SKM-1 treated with dmso at 0.1 percent for 144 hours (cell line): ENCODE data around the gene PRDM16.

ENCODE experiments used
- DNase-seq: peaks from one replicate; lab custom pipeline; 2025; ENCODE audit not compliant: unreplicated experiment; lab: John Stamatoyannopoulos, UW

PRDM16 gene

GRCh38 chr1:3196577-3197245, 127.7 kb downstream of the PRDM16 start:
- no peak for DNase-seq

DNA sequence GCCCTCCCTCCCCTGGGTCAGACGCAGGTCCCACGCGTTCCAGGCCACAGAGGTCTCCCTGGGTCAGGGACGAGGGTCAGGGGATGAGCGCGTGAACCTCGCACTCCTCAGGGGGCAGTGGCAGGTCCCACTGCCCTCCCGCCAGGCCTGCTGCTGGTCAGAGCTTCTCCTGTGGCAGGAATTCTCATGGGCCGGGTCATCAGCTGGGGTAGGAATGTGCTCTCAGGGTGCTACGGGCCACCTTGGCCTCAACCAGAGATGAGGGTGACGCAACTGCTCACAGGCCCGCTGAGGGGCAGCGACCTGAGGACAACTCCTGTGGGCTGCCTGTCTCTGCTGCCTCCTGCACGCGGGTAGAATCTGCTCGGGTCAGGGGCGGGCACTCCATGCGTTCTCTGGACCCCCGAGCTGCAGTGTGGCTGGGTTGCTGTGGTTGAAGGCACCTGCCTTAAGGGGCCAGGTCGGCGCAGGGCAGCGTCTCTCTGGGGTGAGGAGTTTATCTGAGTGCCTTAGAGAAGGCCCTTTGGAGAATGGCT, 128.8 kb downstream of the PRDM16 start:
- no peak for DNase-seq

DNA sequence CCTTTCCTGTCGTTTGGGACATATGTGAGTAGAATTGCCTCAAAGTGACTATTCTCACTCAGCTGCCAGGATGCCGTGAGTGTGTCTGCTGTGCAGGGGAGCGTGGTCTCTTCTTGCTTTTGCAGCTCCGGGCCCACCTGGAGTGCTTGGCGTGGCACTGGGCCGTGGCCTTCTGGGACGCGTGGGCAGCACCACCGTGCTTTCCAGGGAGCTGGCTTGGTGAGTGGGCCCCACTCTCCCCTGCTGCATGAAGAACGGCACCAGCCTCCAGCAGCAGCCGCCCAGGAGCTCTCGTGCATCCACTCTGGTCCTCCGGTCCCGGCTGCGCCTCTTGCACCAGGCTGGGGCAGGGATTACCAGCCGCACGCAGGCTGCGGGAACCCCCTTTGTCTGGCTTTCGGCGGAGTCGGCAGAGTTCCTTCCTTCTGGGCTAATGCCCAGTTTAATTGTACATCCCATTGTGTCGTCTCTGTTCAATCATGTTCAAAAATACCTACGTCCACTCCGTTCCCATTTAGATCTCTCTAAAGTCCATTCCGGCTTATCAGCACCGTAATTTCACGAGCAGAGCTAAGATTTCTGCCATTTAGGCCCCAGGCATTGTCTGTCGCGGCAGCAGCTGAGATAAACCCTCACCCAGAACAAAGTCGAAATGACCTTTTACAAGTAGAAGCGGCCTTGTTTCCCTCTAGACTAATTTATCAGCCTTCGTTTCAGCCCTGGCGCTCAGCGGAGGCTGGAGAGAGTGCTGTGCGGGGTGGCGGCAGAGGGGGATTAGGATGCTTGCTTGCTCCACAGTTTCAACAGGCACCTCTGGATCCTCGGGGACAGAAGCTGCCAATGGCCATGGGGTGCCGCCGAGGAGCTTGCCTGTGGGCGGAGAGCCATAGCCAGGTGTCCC, 129.6 kb downstream of the PRDM16 start:
- DNase-seq, result no peak

DNA sequence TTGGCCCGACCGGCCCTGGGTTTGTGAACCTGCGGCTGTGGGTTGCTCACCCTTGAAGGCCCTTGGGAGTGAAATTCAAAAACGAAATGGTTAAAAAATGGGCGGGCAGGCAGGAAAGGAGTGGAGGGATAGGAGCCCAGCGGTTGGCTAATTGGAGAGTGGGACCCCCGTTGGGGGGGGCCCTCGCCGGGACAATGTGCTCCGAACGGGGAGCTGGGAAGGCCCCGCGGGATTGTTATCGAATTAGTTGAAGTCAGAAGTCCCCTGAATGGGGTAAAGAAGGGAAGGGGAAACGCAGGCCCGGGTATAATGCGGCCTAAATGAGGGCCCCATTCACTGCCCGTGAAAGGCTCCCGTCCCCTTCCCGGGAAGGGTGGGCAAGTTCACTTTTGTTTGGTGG, 135.7 kb downstream of the PRDM16 start:
- no peak for DNase-seq

DNA sequence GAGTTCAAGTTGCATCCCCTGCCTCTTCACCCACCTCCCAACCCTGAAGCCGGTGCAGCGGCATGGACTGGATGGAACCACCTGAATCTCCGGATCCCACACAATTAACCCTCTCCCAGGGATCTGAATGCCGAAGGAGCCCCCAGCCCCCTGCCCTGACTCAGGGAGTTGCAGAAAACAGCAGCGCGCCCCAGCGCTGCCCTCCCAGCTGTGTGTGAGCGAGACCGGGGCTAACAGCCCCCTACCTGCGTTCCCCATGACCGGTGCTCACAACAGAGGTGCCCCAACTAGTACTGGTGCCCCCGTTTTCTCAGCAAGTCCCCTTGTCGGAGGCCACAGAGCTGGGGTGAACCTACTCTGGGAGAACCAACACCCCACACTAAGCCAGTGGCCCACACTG, 136.8 kb downstream of the PRDM16 start:
- no peak for DNase-seq

- no peak for DNase-seq
Measured at GRCh38 chr1:3206696-3207095, 137.7 kb downstream of the PRDM16 start.

DNA sequence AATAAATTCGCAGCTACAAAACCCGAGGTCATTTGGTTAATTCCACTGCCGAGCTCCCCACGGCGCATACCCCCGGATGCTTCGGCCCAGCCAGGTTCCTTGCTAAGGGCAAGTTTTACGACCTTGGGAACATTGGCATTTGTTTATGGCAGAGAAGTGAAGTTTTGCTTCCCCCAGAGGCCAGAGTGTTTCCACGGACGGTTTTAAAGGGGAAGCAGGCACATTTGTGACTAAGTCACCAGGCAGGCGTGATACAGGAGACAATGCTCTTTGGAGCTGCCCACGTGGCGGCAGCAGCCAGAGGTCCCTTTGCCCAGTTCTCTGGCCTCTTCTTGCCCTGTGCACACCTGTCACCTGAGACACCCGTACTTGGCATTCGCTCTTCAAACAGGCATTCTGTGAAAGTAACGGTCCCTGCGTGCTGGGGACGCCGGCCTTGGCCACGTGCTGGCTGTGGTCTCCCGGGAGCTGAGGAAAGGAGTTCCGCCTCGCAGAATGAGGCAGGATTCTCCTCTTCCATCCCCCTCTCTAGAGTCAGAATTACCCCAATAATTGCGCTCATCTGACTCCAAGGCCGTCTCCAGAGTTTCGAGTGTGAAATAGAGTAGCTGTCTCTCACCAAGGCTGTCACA, 138.3 kb downstream of the PRDM16 start:
- no peak for DNase-seq

DNA sequence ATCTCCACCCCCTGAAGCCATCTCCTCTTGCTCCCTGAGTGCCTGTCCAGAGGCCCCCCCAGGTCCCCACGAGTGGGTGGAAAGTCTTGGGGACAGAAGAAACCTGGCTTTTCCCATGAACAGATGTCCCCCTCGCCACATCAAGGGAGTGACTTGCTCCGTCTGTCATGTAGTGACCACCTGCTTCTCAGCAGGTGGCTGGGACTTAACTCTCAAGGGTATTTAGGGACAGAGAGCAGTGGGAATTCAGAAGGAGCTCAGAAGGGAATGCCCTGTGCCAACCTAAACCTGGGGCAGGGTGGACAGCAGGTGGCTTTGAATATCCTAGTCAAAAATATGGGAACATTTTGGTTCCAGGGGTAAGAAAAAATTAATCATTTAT, 139.8 kb downstream of the PRDM16 start:
- DNase-seq, result no peak

- no peak for DNase-seq
Measured at GRCh38 chr1:3209201-3209600, 140.2 kb downstream of the PRDM16 start.

DNA sequence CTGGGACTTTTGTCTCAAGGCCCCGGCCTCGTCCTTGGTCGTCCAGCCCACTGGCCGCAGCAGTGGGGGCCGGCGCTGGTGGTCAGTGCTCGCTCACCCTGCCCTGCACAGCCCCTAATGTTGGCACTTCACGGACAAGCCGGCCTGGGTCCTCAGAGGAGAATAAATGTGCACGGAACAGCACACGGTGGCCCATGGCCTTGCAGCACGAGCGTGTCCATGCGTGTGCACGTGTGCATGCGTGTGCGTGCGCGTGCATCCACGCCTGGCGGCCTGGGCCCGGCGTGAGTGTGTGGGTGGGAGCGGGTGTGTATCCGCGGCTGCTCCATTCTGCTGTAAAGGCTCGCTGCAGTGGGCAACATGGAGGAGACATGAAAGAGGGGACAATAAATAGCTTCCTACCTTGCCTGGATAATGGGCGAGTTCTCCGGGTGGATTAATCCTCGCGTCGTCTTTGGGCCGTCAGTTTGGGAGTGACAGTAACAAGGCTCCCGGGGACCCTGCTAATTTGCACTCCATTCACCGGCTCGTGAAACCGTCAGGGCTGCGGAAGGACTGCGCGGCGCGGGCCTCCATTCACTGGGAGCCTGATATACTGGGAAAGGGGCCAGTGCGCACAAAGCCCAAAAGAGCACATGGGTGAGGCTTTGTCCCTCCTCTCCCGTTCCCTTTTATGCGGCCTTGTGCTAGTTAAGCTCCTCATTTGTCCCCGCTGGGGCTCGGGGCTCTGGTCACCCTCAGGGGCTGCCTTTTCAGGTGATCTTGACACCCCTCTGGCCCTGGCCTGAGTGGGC, 142.8 kb downstream of the PRDM16 start:
- DNase-seq, result no peak

DNA sequence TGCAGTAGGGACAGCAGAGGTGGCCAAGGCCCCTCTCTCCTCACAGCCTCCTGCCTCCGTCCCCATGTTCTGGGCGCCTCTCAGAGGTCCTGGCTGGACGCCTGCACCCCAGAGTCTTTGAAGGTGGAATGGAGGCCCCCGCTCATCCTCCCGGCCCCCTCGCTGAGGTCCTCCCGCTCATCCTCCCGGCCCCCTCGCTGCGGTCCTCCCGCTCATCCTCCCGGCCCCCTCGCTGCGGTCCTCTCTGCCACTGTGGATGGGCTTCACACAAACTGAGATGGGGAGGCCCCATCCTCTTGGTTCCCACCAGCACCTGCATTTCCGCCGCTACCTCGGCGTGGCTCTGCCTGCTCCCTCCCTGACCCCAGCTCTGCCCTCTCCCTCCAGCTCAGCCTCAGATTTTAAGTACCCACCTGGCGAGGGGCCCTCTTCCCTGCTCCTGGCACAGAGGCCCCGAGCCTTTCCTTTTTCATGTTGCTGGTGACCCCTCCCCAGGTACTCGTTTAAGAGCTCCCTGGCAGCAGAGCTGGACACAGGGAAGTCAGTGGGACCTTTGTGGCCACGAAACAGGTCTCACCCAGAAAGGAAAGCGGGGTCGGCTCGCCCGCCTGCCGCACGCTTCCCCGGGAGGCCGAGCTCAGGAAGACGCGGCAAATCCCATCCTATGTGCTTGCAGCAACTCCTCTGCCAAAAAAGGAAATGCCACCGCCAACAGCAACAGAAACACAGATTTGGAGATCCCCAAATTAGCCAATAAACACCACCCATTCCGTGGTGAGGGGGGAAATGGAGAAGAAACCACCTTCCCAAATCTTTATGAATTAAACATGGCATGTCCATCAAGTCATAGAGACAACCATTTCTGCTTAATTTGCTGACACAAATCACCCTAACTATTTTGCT, 143.7 kb downstream of the PRDM16 start:
- DNase-seq, result no peak

- no peak for DNase-seq
Measured at GRCh38 chr1:3213730-3214129, 144.7 kb downstream of the PRDM16 start.

GRCh38 chr1:3215198-3216014, 146.4 kb downstream of the PRDM16 start:
- no peak for DNase-seq

DNA sequence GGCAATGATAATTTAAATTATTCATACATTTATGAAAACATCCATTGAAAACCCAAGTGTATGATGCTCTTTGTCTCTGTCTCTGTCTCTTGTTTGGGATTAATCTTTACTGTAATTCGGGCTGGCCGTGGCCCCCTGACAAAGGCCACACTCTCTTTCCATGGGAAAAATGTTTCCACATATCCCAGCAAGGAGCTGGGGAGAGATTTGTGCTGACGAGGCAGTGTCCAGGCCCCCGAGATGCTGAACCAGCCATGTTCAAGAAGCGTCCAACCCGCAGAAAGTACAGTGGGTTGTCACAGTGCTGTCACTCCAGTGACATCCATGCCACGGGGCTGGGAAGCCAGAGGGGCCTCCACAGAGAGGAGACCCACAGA, 147.0 kb downstream of the PRDM16 start:
- DNase-seq, result no peak

- no peak for DNase-seq
Measured at GRCh38 chr1:3217181-3217641, 148.2 kb downstream of the PRDM16 start.

- no peak for DNase-seq
Measured at GRCh38 chr1:3217979-3218679, 149.1 kb downstream of the PRDM16 start.

GRCh38 chr1:3219005-3219790, 150.2 kb downstream of the PRDM16 start:
- DNase-seq, result no peak
